HepG2 (cell line): ENCODE measurements around the gene CCL17. TPM values are rescaled to one million over a fixed set of nuclear protein-coding genes. Genes with fewer than 3 reads are reported as not detected.

Experiments used
- BRCA1 ChIP-seq: sonication (generic); formaldehyde crosslinking; IDR thresholded peaks from 2 replicates; pipeline ENCODE4 v1.4.0; 2020; ENCODE audit warnings: missing genetic modification reagents
- ELF1 ChIP-seq: sonication (generic); formaldehyde crosslinking; IDR thresholded peaks from 2 replicates; pipeline ENCODE4 v1.4.0; 2020; ENCODE audit warnings: missing genetic modification reagents
- IRX3 ChIP-seq: sonication (generic); formaldehyde crosslinking; IDR thresholded peaks from 2 replicates; pipeline ENCODE4 v1.8.1; 2023; ENCODE audit warnings: mild to moderate bottlenecking, low read depth, missing genetic modification reagents, borderline replicate concordance
- KDM5B ChIP-seq: sonication (generic); formaldehyde crosslinking; IDR thresholded peaks from 2 replicates; pipeline ENCODE4 v1.4.0; 2020; ENCODE audit warnings: missing genetic modification reagents, mild to moderate bottlenecking, borderline replicate concordance
- MAFF ChIP-seq: IDR thresholded peaks from 2 replicates; pipeline ENCODE4 v1.6.1; 2011; ENCODE audit warnings: low read depth, low read length, improper control_type of control experiment
- NKX3-1 ChIP-seq: sonication (generic); formaldehyde crosslinking; IDR thresholded peaks from 2 replicates; pipeline ENCODE4 v1.5.0; 2020; ENCODE audit warnings: missing genetic modification reagents
- NR2F1 ChIP-seq, 2 experiments: fragments of 450-650 bp in 1 of 2; formaldehyde crosslinking in 1 of 2; IDR thresholded peaks; 2 replicates each; pipeline versions ENCODE4 v1.5.0 to v1.6.1; 2016 to 2020; ENCODE audit warnings: mild to moderate bottlenecking in 1 of 2, missing compliant biosample characterization in 1 of 2, missing genetic modification reagents in 1 of 2, moderate library complexity in 1 of 2
- PHF21A ChIP-seq: sonication (generic); formaldehyde crosslinking; IDR thresholded peaks from 2 replicates; pipeline ENCODE4 v1.5.0; 2020; ENCODE audit warnings: mild to moderate bottlenecking, missing genetic modification reagents
- PTBP1 ChIP-seq: fragments of 200-400 bp; formaldehyde crosslinking; IDR thresholded peaks from 2 replicates; pipeline ENCODE4 v1.6.1; 2018; ENCODE audit warnings: low read length, low read depth; ENCODE audit not compliant: poor library complexity, severe bottlenecking
- SETDB1 ChIP-seq: sonication (generic); formaldehyde crosslinking; IDR thresholded peaks from 2 replicates; pipeline ENCODE4 v1.5.1; 2020; ENCODE audit warnings: missing genetic modification reagents, mild to moderate bottlenecking, borderline replicate concordance
- SP140L ChIP-seq: sonication (generic); formaldehyde crosslinking; IDR thresholded peaks from 2 replicates; pipeline ENCODE4 v1.4.0; 2020; ENCODE audit warnings: missing genetic modification reagents, borderline replicate concordance
- U2AF1 ChIP-seq: fragments of 200-400 bp; formaldehyde crosslinking; optimal IDR thresholded peaks from 2 replicates; pipeline ENCODE3; 2017; ENCODE audit warnings: mild to moderate bottlenecking, low read depth, low read length
- ZBTB38 ChIP-seq: sonication (generic); formaldehyde crosslinking; IDR thresholded peaks from 2 replicates; pipeline ENCODE4 v1.5.1; 2020; ENCODE audit warnings: mild to moderate bottlenecking, missing genetic modification reagents
- ZFP82 ChIP-seq: sonication (generic); formaldehyde crosslinking; IDR thresholded peaks from 2 replicates; pipeline ENCODE4 v1.5.1; 2020; ENCODE audit warnings: mild to moderate bottlenecking, missing genetic modification reagents, borderline replicate concordance
- ZNF607 ChIP-seq: sonication (generic); formaldehyde crosslinking; IDR thresholded peaks from 2 replicates; pipeline ENCODE4 v1.5.1; 2020; ENCODE audit warnings: missing genetic modification reagents, mild to moderate bottlenecking, borderline replicate concordance
- ZNF614 ChIP-seq: IDR thresholded peaks from 2 replicates; pipeline ENCODE4 v1.6.1; 2018; ENCODE audit warnings: missing biosample characterization, missing genetic modification reagents, inconsistent platforms, borderline replicate concordance
- polyA plus RNA-seq, 8 experiments: library from polyadenylated mRNA; depleted of rRNA in 3 of 8; stranded (reverse) in 7 of 8; unstranded in 1 of 8; fragments of >200 nt; fragmentation: Illumina TruSeq in 4 of 8; extraction: Trizol in 4 of 8; gene quantifications; 2 replicates each; pipeline versions ENCODE4 v1.2.1 to v1.2.3, GENCODE V29; 2011 to 2016; ENCODE audit warnings: low read depth in 4 of 8, missing spikeins in 1 of 8, mixed read lengths in 1 of 8; ENCODE audit not compliant: insufficient read depth in 1 of 8
- total RNA-seq, 5 experiments: library from RNA; depleted of rRNA; stranded (reverse); fragments of >200 nt; fragmentation: Illumina TruSeq; extraction: Trizol; gene quantifications; 2 replicates each; pipeline ENCODE4 v1.2.3, GENCODE V29; 2016; ENCODE audit warnings: low read depth in 1 of 5
- TF ChIP-seq, protein P1 (sequence below): sonication (generic); formaldehyde crosslinking; IDR thresholded peaks from one replicate; pipeline ENCODE4 v1.5.1; 2020; ENCODE audit warnings: mild to moderate bottlenecking, missing genetic modification reagents; ENCODE audit errors: not compliant biosample characterization
- TF ChIP-seq, protein P2 (sequence below): sonication (generic); formaldehyde crosslinking; IDR thresholded peaks from 2 replicates; pipeline ENCODE4 v1.4.0; 2020; ENCODE audit warnings: mild to moderate bottlenecking, missing genetic modification reagents

CCL17 gene
- total and polyA plus RNA-seq, 2 of the 13 experiments (the other 11 are each of a cell fraction or from before 2014, with no cell fraction given): not detected

- TF ChIP-seq, protein P1, sequence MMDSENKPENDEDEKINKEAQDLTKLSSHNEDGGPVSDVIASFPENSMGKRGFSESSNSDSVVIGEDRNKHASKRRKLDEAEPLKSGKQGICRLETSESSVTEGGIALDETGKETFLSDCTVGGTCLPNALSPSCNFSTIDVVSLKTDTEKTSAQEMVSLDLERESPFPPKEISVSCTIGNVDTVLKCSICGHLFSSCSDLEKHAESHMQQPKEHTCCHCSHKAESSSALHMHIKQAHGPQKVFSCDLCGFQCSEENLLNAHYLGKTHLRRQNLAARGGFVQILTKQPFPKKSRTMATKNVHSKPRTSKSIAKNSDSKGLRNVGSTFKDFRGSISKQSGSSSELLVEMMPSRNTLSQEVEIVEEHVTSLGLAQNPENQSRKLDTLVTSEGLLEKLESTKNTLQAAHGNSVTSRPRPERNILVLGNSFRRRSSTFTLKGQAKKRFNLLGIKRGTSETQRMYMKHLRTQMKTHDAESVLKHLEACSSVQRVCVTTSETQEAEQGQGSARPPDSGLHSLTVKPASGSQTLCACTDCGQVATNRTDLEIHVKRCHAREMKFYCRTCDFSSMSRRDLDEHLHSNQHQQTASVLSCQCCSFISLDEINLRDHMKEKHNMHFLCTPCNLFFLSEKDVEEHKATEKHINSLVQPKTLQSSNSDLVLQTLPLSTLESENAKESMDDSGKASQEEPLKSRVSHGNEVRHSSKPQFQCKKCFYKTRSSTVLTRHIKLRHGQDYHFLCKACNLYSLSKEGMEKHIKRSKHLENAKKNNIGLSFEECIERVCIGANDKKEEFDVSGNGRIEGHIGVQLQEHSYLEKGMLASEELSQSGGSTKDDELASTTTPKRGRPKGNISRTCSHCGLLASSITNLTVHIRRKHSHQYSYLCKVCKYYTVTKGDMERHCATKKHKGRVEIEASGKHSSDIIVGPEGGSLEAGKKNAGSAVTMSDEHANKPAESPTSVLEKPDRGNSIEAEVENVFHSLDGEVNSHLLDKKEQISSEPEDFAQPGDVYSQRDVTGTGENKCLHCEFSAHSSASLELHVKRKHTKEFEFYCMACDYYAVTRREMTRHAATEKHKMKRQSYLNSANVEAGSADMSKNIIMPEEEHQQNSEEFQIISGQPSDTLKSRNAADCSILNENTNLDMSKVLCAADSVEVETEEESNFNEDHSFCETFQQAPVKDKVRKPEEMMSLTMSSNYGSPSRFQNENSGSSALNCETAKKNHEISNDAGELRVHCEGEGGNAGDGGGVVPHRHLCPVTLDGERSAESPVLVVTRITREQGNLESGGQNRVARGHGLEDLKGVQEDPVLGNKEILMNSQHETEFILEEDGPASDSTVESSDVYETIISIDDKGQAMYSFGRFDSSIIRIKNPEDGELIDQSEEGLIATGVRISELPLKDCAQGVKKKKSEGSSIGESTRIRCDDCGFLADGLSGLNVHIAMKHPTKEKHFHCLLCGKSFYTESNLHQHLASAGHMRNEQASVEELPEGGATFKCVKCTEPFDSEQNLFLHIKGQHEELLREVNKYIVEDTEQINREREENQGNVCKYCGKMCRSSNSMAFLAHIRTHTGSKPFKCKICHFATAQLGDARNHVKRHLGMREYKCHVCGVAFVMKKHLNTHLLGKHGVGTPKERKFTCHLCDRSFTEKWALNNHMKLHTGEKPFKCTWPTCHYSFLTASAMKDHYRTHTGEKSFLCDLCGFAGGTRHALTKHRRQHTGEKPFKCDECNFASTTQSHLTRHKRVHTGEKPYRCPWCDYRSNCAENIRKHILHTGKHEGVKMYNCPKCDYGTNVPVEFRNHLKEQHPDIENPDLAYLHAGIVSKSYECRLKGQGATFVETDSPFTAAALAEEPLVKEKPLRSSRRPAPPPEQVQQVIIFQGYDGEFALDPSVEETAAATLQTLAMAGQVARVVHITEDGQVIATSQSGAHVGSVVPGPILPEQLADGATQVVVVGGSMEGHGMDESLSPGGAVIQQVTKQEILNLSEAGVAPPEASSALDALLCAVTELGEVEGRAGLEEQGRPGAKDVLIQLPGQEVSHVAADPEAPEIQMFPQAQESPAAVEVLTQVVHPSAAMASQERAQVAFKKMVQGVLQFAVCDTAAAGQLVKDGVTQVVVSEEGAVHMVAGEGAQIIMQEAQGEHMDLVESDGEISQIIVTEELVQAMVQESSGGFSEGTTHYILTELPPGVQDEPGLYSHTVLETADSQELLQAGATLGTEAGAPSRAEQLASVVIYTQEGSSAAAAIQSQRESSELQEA (CRISPR knock-in tag): peak; percentile 96
- TF ChIP-seq PHF21A (CRISPR knock-in tag) (peak; percentile 36; the same call in 1 of the 2 replicates), PTBP1 (no peak), BRCA1 (peak; percentile 11; the same call in 1 of the 2 replicates), ZBTB38 (CRISPR knock-in tag) (peak; percentile 92; the same call in 1 of the 2 replicates), MAFF (no peak), U2AF1 (no peak), IRX3 (CRISPR knock-in tag) (no peak), KDM5B (CRISPR knock-in tag) (peak; percentile 99), NKX3-1 (CRISPR knock-in tag) (0 out of 2 replicates have a peak, but pooled peaks have one; percentile 81), SETDB1 (no peak), ZFP82 (peak; percentile 77; the same call in 1 of the 2 replicates), NR2F1 (CRISPR knock-in tag; IDR thresholded peaks at IDR 0.05) (peak in 1 of 2 experiments; percentile 11; a peak in 1 of 4 replicates), ZNF607 (CRISPR knock-in tag) (peak; percentile 96), SP140L (CRISPR knock-in tag) (peak; percentile 25; the same call in 1 of the 2 replicates), ELF1 (CRISPR knock-in tag) (peak; percentile 99), ZNF614 (CRISPR knock-in tag) (peak; percentile 84; the same call in 1 of the 2 replicates)
- TF ChIP-seq, protein P2, sequence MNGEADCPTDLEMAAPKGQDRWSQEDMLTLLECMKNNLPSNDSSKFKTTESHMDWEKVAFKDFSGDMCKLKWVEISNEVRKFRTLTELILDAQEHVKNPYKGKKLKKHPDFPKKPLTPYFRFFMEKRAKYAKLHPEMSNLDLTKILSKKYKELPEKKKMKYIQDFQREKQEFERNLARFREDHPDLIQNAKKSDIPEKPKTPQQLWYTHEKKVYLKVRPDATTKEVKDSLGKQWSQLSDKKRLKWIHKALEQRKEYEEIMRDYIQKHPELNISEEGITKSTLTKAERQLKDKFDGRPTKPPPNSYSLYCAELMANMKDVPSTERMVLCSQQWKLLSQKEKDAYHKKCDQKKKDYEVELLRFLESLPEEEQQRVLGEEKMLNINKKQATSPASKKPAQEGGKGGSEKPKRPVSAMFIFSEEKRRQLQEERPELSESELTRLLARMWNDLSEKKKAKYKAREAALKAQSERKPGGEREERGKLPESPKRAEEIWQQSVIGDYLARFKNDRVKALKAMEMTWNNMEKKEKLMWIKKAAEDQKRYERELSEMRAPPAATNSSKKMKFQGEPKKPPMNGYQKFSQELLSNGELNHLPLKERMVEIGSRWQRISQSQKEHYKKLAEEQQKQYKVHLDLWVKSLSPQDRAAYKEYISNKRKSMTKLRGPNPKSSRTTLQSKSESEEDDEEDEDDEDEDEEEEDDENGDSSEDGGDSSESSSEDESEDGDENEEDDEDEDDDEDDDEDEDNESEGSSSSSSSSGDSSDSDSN: peak; percentile 97
Observed at GRCh38 chr16:57447186-57447962, 42.8 kb downstream of the CCL17 start, which contains the start of the genes CIAPIN1 and COQ9 (continued).
